ENCODE measurements around the gene ABCA13.

Gene ABCA13

DNA sequence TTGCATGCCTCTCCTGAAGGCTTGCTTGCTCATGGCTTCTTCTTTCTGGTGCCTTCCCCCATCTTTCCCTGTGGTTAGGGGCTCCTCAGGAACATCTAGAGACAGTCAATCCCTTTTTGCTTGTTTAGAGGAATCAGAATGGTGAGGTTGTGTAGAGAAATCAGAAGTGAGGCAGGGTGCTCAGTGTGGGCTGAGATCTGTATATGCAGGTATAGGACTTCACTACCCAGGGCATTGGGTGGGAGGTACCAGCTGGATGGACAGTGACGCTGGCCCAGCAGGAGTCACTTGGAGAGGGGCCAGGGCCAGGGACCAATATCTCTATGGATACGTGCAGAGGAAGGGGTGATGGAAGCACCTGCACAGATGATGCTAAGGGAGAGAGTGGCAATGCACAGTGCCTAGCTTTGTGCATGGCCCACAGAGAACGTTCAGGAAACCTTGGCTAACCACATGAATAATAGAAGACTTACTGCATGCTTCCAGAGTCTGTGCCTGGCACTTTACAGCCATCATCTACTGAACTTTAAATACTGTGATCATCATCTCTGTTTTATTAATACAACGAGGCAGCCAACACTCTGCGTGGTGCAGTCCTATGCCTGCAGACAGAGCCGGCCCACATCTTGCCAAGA, 255.2 kb downstream of the ABCA13 start:
- no peak for DNase-seq (ENCODE audit: low read depth in 1 of 2, low spot score in 1 of 2)

DNA sequence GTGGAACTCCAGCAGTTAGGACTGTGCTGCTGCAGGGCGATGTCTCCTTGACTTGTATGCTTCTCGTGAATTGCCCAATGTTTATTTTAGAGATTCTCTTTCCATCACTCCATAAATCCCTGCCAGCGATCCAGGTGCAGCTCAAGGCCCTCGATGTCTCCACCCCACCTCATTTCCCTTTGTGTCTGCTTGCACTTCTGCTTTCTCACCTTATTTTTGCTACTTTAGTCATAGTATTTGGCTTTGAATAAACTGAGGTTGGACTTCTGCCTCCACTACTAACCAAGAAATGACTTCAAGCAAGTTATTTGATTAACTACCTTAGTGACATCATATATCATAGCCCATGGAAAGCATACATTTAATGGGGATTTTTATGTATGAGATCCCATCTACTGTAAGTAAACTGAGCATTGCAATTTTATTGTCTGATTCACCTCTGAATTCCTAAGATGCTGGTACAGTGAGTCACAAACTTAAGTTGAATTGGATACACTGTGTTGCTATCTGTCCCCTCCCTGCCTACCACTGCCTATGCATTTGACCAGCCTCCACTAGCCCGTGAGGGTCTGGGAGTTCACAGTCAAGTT, 255.8 kb downstream of the ABCA13 start:
- no peak for DNase-seq (ENCODE audit: low read depth in 1 of 2, low spot score in 1 of 2)

DNA sequence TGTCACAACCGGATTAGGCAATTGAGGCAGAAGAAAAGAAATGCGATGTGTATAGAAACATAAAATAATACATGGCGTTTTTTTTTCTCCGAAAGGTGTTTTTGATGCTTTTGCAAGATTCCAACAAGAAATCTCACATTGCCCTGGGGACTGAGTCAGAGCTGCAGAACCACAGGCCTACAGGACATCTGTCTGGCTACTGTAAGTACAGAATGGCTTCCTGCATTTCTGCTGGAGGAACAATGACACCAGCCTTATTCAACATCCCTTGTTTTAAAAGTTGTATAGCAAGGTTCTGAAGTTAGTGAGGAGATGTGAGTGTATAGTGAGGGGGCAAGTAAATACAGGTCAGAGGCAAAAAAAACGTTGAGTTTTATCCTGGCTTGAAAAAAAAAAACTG, 256.4 kb downstream of the ABCA13 start:
- no peak for DNase-seq (ENCODE audit: low read depth in 1 of 2, low spot score in 1 of 2)

DNA sequence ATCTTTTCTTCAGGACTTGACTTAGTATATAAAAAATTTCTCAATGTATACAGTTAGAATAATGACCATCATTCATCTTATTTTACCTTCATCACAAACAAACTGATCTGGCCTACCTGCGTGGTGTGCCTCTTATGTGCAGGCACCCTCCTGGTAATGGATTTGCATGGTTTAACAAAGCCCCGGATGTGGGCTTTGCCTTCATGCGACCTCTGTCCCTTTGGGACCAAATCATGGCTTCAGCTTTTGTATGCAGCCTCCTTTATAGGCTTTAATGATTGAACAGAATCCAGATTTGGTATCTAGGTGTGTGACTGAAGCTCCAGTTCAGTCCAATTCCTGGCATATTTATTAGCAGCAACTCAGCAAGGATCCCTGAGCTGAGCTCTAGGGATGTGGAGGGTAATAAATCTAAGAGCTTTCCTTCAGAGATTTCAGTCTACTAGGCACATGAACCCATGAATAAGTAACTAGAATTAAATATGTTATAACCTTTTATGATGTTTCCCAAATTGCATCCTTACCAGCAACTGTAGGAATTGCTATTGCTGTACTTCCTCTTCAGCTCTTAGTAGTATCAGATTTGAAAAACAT, 256.9 kb downstream of the ABCA13 start:
- no peak for DNase-seq (ENCODE audit: low read depth in 1 of 2, low spot score in 1 of 2)

DNA sequence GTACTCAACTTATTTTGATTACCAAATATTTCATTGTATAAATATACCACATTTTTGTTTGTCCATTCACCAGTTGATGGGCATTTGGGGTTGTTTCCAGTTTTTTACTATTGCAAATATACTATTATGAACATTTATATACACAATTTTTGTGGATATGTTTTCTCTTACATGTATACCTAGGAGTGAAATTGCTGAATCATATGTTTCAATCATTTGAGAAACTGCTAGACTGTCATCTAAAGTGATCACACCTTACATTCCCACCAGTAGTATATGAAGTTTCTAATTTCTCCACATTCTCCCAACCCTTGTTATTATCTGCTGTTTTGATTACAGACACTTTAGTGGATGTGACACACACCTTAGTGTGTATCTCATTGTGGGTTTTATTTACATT, 257.9 kb downstream of the ABCA13 start:
- no peak for DNase-seq (ENCODE audit: low read depth in 1 of 2, low spot score in 1 of 2)

DNA sequence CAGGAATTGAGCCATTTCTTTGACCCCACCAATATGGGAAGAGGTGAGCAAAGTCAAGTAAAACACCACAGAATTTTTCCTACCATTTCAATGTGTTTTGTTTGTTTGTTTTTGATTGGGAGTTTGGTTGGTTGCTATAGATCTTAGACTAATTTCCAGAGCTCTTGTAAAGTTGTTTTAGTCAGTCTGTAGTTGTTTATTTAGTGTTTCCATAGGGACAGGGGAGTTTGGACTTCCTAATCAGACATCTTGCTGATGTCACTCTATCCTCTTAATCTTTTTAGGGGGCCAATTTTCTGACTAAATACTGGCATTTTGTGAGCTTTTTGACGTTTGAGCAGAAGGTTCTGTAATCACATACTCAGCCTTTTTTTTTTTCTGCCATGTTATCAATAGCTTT, 266.9 kb downstream of the ABCA13 start:
- DNase-seq (ENCODE audit: low read depth in 1 of 2, low spot score in 1 of 2), result no peak

DNA sequence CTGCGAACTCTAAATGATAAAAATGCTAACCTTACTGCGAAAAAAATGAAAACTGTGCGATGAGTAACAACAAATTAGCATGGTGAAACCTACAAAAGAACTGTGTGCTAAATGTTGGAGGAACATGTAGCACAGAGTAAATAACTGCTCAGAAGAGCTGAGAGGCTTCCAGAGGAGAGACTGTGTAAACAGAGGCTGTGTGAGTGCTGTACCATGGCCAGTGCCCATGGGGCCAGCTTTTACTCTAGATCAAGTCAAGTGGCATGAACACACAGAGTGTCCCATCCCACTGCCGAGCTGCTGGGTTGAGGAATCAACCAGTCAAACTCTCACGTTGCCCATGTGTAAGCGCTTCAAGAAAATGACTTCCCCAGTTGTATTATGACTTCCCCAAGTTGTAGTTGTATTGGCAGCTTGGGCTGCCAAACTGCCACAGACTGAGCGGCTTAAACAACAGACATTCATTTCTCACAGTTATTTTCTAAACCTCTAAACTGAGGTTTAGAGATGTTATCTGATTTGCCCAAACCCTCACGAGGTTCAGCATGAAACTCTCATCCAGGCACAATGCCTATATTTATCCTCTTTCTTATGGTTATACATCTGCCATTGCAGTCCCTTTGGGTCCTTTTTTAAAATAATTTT, 270.7 kb downstream of the ABCA13 start:
- DNase-seq (ENCODE audit: low read depth in 1 of 2, low spot score in 1 of 2), result no peak

DNA sequence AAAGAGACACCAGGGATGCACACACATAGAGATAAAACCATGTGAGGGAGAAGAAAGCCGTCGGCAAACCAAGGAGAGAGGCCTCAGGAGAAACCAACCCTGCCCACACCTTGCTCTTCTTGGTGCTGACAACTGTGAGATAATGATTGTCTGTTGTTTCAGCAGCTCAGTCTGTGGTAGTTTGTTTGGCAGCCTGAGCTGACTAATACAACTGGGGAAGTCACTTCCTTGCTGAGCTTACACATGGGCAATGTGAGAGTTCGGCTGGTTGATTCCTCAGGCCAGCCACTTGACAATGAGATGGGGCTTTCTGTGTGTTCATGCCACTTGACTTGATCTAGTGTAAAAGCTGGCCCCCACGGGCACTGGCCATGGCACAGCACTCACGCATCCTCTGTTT, 271.8 kb downstream of the ABCA13 start:
- no peak for DNase-seq (ENCODE audit: low read depth in 1 of 2, low spot score in 1 of 2)

DNA sequence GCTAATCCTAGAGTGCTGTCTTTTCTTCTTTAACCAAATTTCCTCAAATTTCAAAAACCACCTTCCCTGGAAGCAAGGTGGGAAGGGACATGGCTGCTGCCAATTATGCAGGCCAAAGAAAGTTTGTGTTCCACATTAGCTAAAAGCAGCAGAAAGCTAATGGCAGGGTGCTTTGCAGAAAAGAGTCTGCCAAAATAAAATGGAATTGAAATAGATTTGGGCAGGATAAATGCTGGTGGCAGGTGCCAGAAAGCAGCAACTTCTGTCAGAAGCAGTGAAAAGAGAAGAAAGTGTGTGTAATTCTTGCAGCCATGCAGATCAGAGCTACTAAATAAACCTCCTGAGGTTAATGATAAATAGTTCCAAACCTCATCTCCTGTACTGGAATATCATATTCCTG, 275.5 kb downstream of the ABCA13 start:
- DNase-seq (ENCODE audit: low read depth in 1 of 2, low spot score in 1 of 2), result no peak

DNA sequence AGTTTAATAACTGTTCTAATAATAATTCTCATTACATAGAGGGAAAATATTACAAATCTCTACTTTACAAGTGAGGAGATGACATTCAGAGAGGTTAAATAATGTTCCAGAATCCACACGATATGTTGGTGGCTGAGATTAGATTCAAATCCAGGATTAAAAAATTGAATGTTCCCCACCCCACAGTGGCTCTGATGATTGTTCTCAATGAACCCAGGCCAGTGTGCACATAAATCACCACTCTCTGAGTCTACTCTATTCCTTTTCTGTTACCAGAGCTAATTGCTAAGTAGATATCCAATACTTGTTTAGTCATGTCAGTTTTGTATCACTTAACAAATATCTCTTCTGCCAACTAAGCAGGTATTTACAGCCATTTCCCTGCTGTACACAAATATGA, 281.0 kb downstream of the ABCA13 start:
- DNase-seq (ENCODE audit: low read depth in 1 of 2, low spot score in 1 of 2), result no peak

DNA sequence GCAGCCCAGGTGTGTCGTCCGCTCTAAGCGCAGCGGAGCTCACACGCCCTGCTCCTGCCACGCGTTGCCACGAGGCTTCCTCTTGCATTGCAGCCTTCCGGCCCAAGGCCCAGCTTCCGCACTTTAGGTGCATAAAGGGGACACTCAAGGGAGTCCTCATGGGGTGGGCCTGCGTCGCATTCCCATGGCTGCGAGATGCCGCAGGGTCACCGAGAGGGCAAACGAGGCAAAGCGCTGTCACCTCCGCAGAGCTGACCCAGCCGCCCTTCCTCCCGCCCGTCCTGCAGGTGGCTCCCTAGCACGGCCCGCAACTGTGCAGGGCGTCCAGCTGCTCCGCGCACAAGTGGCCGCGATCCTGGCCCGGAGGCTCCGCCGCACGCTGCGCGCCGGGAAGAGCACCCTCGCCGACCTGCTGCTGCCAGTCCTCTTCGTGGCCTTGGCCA, 283.5 kb downstream of the ABCA13 start:
- no peak for DNase-seq (ENCODE audit: low read depth in 1 of 2, low spot score in 1 of 2)

DNA sequence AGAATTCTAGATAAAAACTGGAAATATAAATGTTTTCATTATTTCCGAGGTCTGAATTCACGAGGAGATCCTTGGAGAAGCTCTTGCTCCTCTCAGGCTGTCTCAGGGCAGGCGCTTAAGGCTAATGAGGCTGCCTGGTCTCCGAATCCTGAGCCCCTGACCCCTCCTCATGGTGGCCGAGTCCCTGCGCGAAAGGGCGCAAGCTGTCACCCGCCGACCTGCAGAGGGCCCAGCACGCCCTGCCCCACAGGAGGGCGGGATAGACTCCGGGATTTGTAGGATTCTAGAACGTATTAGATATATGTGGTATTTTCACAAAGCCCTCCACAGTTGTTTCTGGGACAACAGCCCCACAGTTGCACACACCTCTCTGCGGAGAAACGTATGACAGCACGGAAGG, 284.1 kb downstream of the ABCA13 start:
- no peak for DNase-seq (ENCODE audit: low read depth in 1 of 2, low spot score in 1 of 2)

DNA sequence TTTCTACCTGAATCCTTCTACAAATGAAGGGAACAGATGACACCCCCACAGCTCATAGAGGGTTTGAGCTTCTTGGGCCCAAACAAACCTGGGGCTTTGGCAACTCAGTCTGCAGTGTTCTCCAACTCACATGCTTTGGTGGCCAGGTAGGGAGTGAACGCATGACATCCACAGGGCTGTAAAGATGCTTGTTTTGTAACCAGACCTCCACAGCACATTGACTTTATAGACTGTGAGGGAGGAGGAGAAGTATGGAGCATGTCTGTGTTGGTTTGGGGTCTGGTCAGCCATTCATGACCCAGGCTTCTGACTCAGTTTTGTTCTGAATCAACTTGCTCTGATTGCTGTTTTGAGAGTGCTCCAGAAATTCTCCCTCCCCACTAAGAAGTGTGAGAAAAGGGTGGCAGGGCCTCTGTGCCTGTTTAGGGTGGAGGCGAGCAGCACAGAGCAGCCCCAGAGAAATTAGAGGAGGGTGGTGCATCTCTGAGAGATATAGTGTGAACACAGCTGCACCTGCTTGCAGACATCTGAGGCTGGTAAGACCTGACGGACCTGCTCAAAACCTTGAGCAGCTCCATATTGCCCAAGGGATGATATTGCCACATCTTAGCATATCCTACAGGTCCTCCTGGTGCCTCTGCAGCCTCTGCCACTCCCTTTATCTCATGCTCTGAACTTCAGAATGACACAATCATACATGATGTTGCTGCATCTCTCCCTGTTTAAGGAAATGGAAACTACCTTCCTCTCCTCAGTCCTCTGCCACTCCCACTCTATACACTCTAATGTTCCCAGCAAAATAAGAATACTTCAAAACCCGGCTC, 287.7 kb downstream of the ABCA13 start:
- DNase-seq (ENCODE audit: low read depth in 1 of 2, low spot score in 1 of 2), result no peak

DNA sequence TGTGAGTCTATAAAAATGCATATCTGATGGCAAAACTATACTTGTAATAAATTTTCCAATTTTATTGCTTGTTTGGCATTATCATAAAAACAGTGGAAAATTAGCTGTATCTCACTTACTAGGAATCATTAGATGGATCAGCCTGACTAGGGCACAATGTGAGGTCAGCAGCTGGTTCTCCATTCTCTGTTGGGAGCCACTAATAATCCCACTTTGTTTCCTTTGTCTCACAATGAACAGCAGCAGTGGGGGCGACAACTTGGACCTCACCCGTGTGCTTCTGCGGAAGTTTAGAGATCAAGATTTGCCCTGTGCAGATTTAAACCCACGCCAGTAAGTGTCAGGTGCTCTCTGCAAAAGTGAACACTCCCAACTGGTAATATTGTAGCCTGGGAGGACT, 295.5 kb downstream of the ABCA13 start:
- DNase-seq (ENCODE audit: low read depth in 1 of 2, low spot score in 1 of 2), result no peak

DNA sequence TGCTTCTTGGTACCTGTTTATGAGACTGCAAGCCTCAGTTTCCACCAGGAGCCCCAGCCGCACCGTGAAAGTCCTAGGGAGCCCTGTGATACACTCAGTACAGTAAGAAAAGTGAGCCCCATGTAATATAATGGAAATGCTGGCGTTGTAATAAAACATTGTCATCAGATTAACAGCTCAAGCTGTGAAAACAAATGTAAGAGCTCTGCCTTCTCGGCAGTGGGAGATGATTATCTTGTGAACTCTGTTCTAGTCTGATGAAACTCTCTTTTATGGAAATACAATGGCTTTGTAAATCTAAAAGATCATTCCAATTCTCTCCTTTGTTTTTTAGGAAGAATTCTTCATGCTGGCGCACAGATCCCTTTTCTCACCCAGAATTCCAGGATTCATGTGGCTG, 299.9 kb downstream of the ABCA13 start:
- no peak for DNase-seq (ENCODE audit: low read depth in 1 of 2, low spot score in 1 of 2)

DNA sequence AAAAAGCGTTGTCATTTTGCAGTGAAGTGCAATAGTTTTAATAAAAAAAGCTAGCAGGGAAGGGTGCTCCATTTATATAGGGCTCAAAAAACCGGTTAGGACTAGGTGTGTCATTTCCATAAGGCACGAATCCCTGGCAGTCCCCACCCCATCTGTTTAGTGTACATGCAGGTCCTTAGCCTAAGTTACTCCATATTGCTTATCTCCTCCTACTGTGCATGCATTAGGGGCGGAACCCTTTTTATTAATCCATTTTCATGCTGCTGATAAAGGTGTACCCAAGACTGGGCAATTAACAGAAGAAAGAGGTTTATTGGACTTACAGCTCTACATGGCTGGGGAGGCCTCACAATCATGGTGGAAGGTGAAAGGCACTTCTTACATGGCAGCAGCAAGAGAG, 301.4 kb downstream of the ABCA13 start:
- DNase-seq (ENCODE audit: low read depth in 1 of 2, low spot score in 1 of 2), result no peak

DNA sequence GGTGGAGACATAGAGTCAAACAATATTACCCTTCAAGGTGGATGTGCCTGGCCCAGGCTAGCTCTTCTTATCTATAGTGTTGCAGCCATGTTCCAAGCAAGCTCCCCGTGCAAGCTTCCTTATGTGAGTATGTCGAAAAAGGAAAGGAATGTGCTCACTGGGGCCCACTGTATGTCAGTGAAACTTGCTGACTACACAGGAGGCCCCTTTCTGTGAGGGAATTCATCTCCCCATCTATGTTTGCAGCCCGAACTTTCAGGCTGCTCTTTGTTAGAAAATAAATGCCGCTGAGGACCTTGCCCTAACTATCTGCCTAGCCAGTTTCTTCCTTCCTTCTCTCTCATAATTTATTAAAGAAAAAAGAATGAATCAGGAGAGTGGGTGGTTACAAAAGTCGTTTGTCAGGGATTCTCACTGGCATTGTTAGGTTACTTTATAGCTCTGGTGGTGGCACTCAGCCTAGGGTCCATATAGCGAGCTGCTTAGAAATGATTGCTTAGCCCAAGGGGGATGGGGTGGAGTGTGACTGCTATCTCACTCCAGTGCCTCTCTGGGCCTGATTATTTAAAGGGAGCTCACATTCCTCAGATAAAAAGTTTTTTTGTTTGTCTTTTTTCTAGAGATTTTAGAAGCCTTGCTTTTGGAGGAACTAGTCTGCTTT, 302.1 kb downstream of the ABCA13 start:
- no peak for DNase-seq (ENCODE audit: low read depth in 1 of 2, low spot score in 1 of 2)

DNA sequence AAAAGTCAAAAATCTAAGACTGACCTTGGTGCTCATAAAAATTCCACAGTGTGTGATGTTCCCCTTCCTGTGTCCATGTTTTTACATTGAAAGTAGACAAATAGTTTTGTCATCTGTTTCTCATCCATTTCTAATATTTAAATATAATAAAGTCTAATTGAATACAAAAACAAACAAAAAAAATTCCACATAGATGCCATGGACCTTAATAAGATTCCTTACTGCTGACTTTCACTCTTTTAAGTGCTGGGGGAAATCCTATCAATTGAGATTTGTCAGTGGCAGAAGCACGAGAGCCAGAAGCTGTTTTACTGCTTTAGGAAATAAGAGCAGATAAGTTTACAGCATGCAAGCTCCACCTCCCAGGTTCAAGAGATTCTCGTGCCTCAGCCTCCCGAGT, 310.0 kb downstream of the ABCA13 start:
- no peak for DNase-seq (ENCODE audit: low read depth in 1 of 2, low spot score in 1 of 2)

DNA sequence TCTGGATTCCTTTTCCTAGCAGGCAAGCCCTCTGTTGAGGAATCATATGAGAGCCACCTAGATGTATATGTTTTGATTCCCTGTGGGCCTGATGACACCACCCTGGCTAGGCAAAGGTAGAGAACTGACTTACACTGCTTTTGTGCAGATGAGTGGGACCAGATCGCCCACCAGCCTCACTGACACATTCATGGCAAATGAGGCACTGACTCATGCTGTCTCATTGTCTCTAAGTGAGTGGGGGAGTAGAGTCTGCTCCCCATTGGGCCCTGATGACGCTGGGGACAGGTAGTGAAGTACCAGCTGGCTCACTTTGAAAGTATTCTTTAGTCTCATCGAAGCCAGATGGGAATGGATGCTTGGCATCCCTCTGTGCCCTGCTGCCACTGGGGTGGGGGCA, 326.3 kb downstream of the ABCA13 start:
- no peak for DNase-seq (ENCODE audit: low read depth in 1 of 2, low spot score in 1 of 2)

DNA sequence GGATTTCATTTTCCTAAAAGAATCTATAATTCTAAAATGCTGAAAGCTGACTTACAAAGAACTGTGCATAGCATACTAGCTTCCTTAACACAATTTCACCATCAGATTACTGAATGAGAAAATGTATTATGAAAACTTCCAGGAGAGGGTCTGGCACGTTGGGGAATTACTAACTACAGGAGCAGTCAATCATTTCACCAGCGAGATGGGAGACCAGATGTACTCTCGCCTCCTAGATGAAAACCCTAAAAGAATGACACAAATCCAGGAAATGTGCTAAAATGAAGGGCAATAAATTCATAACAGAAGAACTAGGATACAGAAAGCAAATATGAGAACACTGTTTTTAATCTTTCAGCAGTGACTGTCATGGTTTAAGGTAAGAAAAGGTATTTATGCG, 330.8 kb downstream of the ABCA13 start:
- DNase-seq (ENCODE audit: low read depth in 1 of 2, low spot score in 1 of 2), result no peak

DNA sequence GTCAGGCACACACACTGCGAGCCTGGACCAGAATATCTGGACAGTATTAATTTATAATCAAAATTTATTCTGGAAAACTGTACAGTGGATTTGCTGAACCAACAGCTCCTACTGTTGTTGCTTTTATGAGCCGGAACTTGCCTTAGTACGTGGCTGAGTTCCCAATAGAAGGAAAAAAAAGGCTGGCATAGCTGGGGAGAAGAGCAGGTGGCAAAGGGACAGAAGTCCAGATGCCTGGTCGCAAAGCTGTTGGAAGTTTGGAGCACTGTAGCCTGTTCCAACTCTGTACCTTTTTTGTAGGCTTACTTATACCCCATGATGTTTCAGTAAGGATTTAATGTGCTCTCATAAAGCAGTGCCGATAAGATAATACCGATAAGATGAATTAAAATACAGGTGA, 333.8 kb downstream of the ABCA13 start:
- DNase-seq (ENCODE audit: low read depth in 1 of 2, low spot score in 1 of 2), result no peak
